SK-N-SH treated with all-trans-retinoic acid at 6 μM for 48 hours (cell line): ENCODE data around the gene STAT5A.

Experiments used
- ARNTL ChIP-seq: fragments of 450-650 bp; formaldehyde crosslinking; IDR thresholded peaks from 2 replicates; pipeline ENCODE4 v1.5.0; 2020; ENCODE audit warnings: low read depth, mild to moderate bottlenecking, moderate library complexity, borderline replicate concordance
- OSR1 ChIP-seq: fragments of 250-450 bp; sonication (Bioruptor Pico); IDR thresholded peaks from 2 replicates; pipeline ENCODE4 v1.8.0; 2022; ENCODE audit warnings: moderate library complexity, mild to moderate bottlenecking, inconsistent platforms
- PPARA ChIP-seq: fragments of 250-450 bp; sonication (Bioruptor Pico); IDR thresholded peaks from 2 replicates; pipeline ENCODE4 v1.5.0; 2020; ENCODE audit warnings: mild to moderate bottlenecking, borderline replicate concordance
- ZFP3 ChIP-seq: fragments of 250-450 bp; sonication (Bioruptor Pico); IDR thresholded peaks from 2 replicates; pipeline ENCODE4 v1.5.0; 2020; ENCODE audit warnings: mild to moderate bottlenecking, moderate library complexity
- ZFP30 ChIP-seq: fragments of 450-650 bp; formaldehyde crosslinking; IDR thresholded peaks from 2 replicates; pipeline ENCODE4 v1.5.0; 2022; ENCODE audit warnings: mild to moderate bottlenecking, moderate library complexity
- ZNF565 ChIP-seq: fragments of 450-650 bp; formaldehyde crosslinking; conservative IDR thresholded peaks from 2 replicates; pipeline ENCODE4 v1.5.0; 2020; ENCODE audit warnings: low read depth, mild to moderate bottlenecking, moderate library complexity
- ZNF8 ChIP-seq: fragments of 450-650 bp; formaldehyde crosslinking; IDR thresholded peaks from 2 replicates; pipeline ENCODE4 v1.5.0; 2020; ENCODE audit warnings: mild to moderate bottlenecking, moderate library complexity
- TF ChIP-seq, protein P1 (sequence below): fragments of 250-450 bp; sonication (Bioruptor Pico); IDR thresholded peaks from 2 replicates; pipeline ENCODE4 v1.8.0; 2020; ENCODE audit warnings: mild to moderate bottlenecking, moderate library complexity, borderline replicate concordance
- TF ChIP-seq, protein P2 (sequence below): fragments of 250-450 bp; sonication (Bioruptor Pico); IDR thresholded peaks from 2 replicates; pipeline ENCODE4 v1.8.0; 2021; ENCODE audit warnings: low read depth, mild to moderate bottlenecking, moderate library complexity, borderline replicate concordance
- TF ChIP-seq, protein P3 (sequence below): fragments of 250-450 bp; sonication (Bioruptor Pico); IDR thresholded peaks from 2 replicates; pipeline ENCODE4 v1.5.0; 2020; ENCODE audit warnings: mild to moderate bottlenecking, moderate library complexity

DNA sequence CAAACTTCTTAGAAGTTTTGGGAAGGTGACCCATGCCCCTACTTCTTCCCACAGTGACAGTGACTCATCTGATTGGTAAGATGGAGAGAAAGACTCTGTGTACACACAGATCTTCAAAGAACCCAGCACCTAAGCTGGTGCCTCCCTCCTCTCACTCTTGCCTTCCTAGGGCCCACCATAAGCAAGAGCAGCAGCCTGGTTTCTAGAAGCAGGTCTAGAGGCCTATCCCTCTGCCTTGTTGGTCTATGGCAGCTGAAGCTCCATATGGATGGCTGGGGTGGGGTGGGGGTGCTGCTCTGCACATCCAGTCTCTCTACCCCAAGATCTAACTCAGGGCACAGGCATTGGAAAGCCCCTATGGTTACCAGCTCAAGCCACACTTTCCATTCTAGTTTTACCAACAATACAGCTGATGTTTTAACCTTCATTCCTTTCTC, 52.4 kb downstream of the STAT5A start:
- TF ChIP-seq, protein P1, sequence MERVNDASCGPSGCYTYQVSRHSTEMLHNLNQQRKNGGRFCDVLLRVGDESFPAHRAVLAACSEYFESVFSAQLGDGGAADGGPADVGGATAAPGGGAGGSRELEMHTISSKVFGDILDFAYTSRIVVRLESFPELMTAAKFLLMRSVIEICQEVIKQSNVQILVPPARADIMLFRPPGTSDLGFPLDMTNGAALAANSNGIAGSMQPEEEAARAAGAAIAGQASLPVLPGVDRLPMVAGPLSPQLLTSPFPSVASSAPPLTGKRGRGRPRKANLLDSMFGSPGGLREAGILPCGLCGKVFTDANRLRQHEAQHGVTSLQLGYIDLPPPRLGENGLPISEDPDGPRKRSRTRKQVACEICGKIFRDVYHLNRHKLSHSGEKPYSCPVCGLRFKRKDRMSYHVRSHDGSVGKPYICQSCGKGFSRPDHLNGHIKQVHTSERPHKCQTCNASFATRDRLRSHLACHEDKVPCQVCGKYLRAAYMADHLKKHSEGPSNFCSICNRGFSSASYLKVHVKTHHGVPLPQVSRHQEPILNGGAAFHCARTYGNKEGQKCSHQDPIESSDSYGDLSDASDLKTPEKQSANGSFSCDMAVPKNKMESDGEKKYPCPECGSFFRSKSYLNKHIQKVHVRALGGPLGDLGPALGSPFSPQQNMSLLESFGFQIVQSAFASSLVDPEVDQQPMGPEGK (CRISPR knock-in tag): no peak
- TF ChIP-seq, protein P2, sequence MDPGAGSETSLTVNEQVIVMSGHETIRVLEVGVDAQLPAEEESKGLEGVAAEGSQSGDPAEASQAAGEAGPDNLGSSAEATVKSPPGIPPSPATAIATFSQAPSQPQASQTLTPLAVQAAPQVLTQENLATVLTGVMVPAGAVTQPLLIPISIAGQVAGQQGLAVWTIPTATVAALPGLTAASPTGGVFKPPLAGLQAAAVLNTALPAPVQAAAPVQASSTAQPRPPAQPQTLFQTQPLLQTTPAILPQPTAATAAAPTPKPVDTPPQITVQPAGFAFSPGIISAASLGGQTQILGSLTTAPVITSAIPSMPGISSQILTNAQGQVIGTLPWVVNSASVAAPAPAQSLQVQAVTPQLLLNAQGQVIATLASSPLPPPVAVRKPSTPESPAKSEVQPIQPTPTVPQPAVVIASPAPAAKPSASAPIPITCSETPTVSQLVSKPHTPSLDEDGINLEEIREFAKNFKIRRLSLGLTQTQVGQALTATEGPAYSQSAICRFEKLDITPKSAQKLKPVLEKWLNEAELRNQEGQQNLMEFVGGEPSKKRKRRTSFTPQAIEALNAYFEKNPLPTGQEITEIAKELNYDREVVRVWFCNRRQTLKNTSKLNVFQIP: no peak
- no peak for TF ChIP-seq ZNF8 (CRISPR knock-in tag)
- TF ChIP-seq ZFP30 (CRISPR knock-in tag): no peak
- no peak for TF ChIP-seq PPARA (CRISPR knock-in tag)
- TF ChIP-seq ARNTL (CRISPR knock-in tag): no peak
- TF ChIP-seq OSR1 (CRISPR knock-in tag): no peak
- TF ChIP-seq ZFP3 (CRISPR knock-in tag): no peak
- no peak for TF ChIP-seq ZNF565 (CRISPR knock-in tag)
- TF ChIP-seq, protein P3, sequence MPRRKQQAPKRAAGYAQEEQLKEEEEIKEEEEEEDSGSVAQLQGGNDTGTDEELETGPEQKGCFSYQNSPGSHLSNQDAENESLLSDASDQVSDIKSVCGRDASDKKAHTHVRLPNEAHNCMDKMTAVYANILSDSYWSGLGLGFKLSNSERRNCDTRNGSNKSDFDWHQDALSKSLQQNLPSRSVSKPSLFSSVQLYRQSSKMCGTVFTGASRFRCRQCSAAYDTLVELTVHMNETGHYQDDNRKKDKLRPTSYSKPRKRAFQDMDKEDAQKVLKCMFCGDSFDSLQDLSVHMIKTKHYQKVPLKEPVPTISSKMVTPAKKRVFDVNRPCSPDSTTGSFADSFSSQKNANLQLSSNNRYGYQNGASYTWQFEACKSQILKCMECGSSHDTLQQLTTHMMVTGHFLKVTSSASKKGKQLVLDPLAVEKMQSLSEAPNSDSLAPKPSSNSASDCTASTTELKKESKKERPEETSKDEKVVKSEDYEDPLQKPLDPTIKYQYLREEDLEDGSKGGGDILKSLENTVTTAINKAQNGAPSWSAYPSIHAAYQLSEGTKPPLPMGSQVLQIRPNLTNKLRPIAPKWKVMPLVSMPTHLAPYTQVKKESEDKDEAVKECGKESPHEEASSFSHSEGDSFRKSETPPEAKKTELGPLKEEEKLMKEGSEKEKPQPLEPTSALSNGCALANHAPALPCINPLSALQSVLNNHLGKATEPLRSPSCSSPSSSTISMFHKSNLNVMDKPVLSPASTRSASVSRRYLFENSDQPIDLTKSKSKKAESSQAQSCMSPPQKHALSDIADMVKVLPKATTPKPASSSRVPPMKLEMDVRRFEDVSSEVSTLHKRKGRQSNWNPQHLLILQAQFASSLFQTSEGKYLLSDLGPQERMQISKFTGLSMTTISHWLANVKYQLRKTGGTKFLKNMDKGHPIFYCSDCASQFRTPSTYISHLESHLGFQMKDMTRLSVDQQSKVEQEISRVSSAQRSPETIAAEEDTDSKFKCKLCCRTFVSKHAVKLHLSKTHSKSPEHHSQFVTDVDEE (CRISPR knock-in tag): no peak
